ENCODE measurements around the gene MYADML2.
"Not testable (repeated sequence)": the region's sequence is repeated elsewhere in the genome, so short reads cannot be mapped to it uniquely, and the experiment has no call there.

The MYADML2 gene

GRCh38 chr17:81947189-81947588, at the start of gene MYADML2:
MYADML2 (minus strand) TSS chr17:81947233; CDS start chr17:81941741, 5,492 bp downstream.
- DNase-seq, result no peak

GRCh38 chr17:81996232-81996756, 49.3 kb upstream of the MYADML2 start:
- no peak for DNase-seq

- no peak for DNase-seq
These were observed 48.6 kb upstream of the MYADML2 start for GRCh38 chr17:81995463-81996231.

- no peak for DNase-seq
These were observed 47.8 kb upstream of the MYADML2 start for GRCh38 chr17:81994593-81995462.

GRCh38 chr17:81993729-81994592, 46.9 kb upstream of the MYADML2 start:
- DNase-seq, result no peak

- DNase-seq, result no peak
These were observed 45.5 kb upstream of the MYADML2 start for GRCh38 chr17:81992306-81993102.

GRCh38 chr17:81991684-81992305, 44.8 kb upstream of the MYADML2 start:
- no peak for DNase-seq

GRCh38 chr17:81990836-81991683, 44.0 kb upstream of the MYADML2 start:
- no peak for DNase-seq

GRCh38 chr17:81987161-81987770, 40.2 kb upstream of the MYADML2 start:
- no peak for DNase-seq

GRCh38 chr17:81986606-81987005, 39.6 kb upstream of the MYADML2 start:
- no peak for DNase-seq

- no peak for DNase-seq
These were observed 37.9 kb upstream of the MYADML2 start for GRCh38 chr17:81984773-81985410.

- peak; percentile 49 for DNase-seq
These were observed 36.8 kb upstream of the MYADML2 start for GRCh38 chr17:81983639-81984373.

- no peak for DNase-seq
These were observed 36.1 kb upstream of the MYADML2 start for GRCh38 chr17:81983011-81983638.

- DNase-seq, result not testable (repeated sequence)
These were observed 34.5 kb upstream of the MYADML2 start for GRCh38 chr17:81981511-81981910.

- DNase-seq, result no peak
These were observed 33.8 kb upstream of the MYADML2 start for GRCh38 chr17:81980707-81981343.

GRCh38 chr17:81980122-81980521, 33.1 kb upstream of the MYADML2 start:
- no peak for DNase-seq

GRCh38 chr17:81978524-81979298, 31.7 kb upstream of the MYADML2 start:
- DNase-seq, result no peak
